Gastroesophageal sphincter (tissue), 4 donors: ENCODE measurements around the gene ATP2C2. TPM values are rescaled to one million over a fixed set of nuclear protein-coding genes. Genes with fewer than 3 reads are reported as not detected.

Experiments
- ATAC-seq: fragments of 150-250 bp; one replicate; pipeline ENCODE4 v1.9.1; 2016; ENCODE audit warnings: mild to moderate bottlenecking, moderate library complexity
- H3K27ac ChIP-seq, 4 donors: fragments of 200-600 bp; sonication (generic) in 3 of 4; 1 replicate in 3 of 4; 2 replicates in 1 of 4; pipeline ENCODE4 v1.5.1; 2016 to 2019
- H3K27me3 ChIP-seq: fragments of 200-600 bp; sonication (generic); one replicate; pipeline ENCODE4 v1.5.1; 2019
- H3K36me3 ChIP-seq, 2 donors: fragments of 200-600 bp; sonication (generic); one replicate each; pipeline ENCODE4 v1.5.1; 2019; ENCODE audit warnings: control low read depth in 1 of 2
- H3K4me1 ChIP-seq, 3 donors: fragments of 200-600 bp; sonication (generic); 1 replicate in 2 of 3; 2 replicates in 1 of 3; pipeline ENCODE4 v1.5.1; 2016 to 2019; ENCODE audit warnings: control low read depth in 2 of 3
- H3K4me3 ChIP-seq, 2 donors: fragments of 200-600 bp; sonication (generic); one replicate each; pipeline ENCODE4 v1.5.1; 2019; ENCODE audit warnings: mild to moderate bottlenecking in 1 of 2, moderate library complexity in 1 of 2
- H3K9me3 ChIP-seq, 3 donors: fragments of 200-600 bp; sonication (generic); one replicate each; pipeline ENCODE4 v1.5.1; 2017 to 2019; ENCODE audit warnings: control low read depth in 2 of 3
- EP300 ChIP-seq: sonication (generic); formaldehyde crosslinking; IDR thresholded peaks from one replicate; pipeline ENCODE4 v1.6.1; 2017; ENCODE audit warnings: antibody characterized with exemption, mild to moderate bottlenecking
- POLR2A ChIP-seq, 2 donors: fragments of 450-650 bp; IDR thresholded peaks; one replicate each; pipeline ENCODE4 v1.6.1; 2017; ENCODE audit warnings: antibody characterized with exemption in 2 of 2, mild to moderate bottlenecking in 2 of 2, moderate library complexity in 1 of 2
- POLR2AphosphoS5 ChIP-seq: sonication (generic); formaldehyde crosslinking; IDR thresholded peaks from one replicate; pipeline ENCODE4 v1.6.1; 2017; ENCODE audit warnings: antibody characterized with exemption
- WGBS, 2 donors: methylation state at CpG; one replicate each; pipeline ENCODE4 v1.1.5; 2018; ENCODE audit warnings: low coverage in 1 of 2; 5-methylcytosine and 5-hydroxymethylcytosine counted together
- total RNA-seq, 4 donors: library from RNA; depleted of rRNA; stranded (reverse); fragments of >200 nt; gene quantifications; one replicate each; pipeline ENCODE4 v1.1.0, GENCODE V29; 2016
- TF ChIP-seq, protein P1 (sequence below), 4 experiments: fragments of 200-600 bp in 2 of 4; fragments of 450-650 bp in 2 of 4; sonication (generic) in 1 of 4; IDR thresholded peaks; one replicate each; pipeline ENCODE4 v1.5.1; 2017 to 2019; ENCODE audit warnings: antibody characterized with exemption in 4 of 4, mild to moderate bottlenecking in 2 of 4, moderate library complexity in 2 of 4

Gene ATP2C2
- total RNA-seq, 4 donors from 2014 or later, result 0.13 to 1.3 (median 0.31) TPM; not detected in 1

DNA sequence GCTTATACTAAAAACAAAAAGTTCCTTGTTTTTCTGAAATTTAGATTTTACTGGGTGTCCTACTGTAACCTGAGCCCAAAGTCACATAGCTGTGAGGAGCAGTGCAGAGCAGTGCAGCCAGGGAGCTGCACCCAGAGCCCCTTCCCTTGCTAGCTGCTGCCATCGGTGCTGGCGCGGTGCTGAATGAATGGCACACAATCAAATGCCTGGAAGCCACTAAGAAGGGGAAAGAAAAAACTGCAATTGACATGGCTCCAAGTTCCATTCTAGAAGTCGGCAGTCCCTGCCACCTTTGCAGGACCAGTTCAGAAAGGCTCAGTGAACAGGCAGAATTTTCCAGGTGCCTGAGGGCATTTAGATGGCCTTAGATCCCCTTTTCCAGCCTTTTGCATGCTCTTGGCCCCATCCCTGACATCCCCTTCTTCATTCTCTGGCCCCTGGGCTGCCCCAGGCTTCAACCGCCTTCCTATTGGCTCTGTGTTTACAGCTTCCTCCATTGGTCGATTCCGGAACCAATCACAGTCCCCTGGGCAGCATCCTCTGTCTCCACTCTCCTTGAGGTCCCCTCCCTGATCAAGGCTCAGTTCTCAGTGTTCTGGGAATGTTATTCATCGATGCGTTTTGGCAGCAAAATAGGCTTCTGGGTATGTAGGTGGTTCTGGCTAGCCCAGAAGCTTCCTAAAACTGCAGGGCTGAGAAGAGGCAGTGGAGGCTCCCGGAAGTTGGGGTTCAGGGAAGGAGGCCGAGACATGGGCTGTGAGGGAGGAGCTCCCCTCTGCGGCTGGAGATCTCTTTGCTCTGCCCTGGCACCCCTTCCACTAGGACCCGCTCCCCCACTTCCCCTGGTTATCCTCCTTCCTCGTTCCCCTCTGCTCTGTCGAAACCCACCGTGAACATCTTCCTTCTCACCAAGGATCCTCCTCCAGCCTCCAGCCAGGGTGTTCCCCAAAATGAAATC is 37.9 kb downstream of the ATP2C2 start:
- WGBS, 2 donors, result 63 to 75% methylated on average over 7 to 12 of the region's 16 CpGs
- no peak overlapping the region for H3K4me3 ChIP-seq
- H3K27me3 ChIP-seq, result peaks cover 51% of the 10 kb centered on the region
- no peak for ATAC-seq
- no peaks in the 10 kb centered on the region for H3K4me1 ChIP-seq
- TF ChIP-seq EP300, result no peak
- no peak for TF ChIP-seq POLR2AphosphoS5
- no peak for TF ChIP-seq POLR2A (IDR thresholded peaks at IDR 0.05)
- TF ChIP-seq, protein P1, sequence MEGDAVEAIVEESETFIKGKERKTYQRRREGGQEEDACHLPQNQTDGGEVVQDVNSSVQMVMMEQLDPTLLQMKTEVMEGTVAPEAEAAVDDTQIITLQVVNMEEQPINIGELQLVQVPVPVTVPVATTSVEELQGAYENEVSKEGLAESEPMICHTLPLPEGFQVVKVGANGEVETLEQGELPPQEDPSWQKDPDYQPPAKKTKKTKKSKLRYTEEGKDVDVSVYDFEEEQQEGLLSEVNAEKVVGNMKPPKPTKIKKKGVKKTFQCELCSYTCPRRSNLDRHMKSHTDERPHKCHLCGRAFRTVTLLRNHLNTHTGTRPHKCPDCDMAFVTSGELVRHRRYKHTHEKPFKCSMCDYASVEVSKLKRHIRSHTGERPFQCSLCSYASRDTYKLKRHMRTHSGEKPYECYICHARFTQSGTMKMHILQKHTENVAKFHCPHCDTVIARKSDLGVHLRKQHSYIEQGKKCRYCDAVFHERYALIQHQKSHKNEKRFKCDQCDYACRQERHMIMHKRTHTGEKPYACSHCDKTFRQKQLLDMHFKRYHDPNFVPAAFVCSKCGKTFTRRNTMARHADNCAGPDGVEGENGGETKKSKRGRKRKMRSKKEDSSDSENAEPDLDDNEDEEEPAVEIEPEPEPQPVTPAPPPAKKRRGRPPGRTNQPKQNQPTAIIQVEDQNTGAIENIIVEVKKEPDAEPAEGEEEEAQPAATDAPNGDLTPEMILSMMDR (IDR thresholded peaks at IDR 0.05), result no peak
- H3K9me3 ChIP-seq, result no peaks in the 10 kb centered on the region
- H3K27ac ChIP-seq, result no peak overlapping the region
- H3K36me3 ChIP-seq, result no peaks in the 10 kb centered on the region

DNA sequence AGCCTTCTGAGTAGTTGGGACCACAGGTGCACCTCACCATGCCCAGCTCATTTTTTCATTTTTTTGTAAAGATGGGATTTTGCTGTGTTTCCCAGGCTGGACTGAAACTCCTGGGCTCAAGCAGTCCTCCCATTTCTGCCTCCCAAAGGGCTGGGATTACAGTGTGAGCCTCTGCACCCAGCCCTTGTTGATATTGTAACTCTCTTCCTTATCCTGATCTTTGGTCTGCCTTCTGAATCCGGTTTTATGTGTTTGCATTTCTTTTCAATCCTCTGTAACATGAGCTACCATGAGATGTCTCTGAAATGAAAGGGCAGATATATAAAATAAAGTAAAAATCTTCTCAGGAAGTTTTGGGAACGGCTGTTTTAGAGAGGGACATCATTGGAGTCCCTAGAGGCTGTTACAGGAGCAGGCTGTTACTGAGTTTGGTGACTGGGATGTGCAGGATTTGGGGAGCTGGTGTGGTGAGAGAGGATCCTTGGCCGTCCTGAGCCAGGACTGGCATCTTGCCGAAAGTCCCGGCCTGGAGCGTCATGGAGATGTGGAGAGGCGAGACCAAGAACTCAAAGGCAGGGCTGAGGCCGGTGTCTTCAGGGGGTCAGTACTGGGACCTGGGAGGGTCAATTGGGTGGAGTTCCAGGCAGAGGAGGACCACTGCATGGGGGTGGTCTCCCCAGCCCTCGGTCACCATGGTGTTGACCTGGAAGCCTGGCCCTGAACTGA is 39.4 kb downstream of the ATP2C2 start:
- Histone ChIP-seq H3K4me1 (no peaks in the 10 kb centered on the region), H3K27ac (no peak overlapping the region), H3K9me3 (no peaks in the 10 kb centered on the region), H3K27me3 (peaks cover 51% of the 10 kb centered on the region), H3K36me3 (no peaks in the 10 kb centered on the region), H3K4me3 (no peak overlapping the region)
- TF ChIP-seq, protein P1 (IDR thresholded peaks at IDR 0.05), result no peak
- TF ChIP-seq POLR2AphosphoS5 (no peak), EP300 (no peak), POLR2A (IDR thresholded peaks at IDR 0.05) (no peak)
- no peak for ATAC-seq
- 0 to 70% methylated on average over 1 of the region's 9 CpGs for WGBS, 2 donors

DNA sequence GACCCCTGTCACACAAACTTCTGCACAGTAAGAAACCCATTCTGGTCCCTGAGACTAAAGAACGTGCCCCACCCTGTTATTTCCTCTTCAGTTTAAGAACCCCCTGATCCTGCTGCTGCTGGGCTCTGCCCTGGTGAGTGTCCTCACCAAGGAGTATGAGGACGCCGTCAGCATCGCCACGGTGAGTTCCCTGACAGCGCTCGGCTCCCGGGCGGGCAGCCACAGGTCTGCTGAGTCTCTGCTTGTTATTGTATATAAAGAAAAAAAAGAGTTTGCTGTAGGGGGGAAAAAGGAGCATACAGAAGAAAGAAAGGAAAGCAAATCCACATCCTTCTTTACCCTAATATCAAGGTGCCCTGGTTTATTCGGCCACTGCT is 40.0 kb downstream of the ATP2C2 start:
- TF ChIP-seq POLR2A (IDR thresholded peaks at IDR 0.05) (no peak), POLR2AphosphoS5 (no peak), EP300 (no peak)
- TF ChIP-seq, protein P1 (IDR thresholded peaks at IDR 0.05), result no peak
- Histone ChIP-seq H3K27me3 (peaks cover 51% of the 10 kb centered on the region), H3K27ac (no peak overlapping the region), H3K4me3 (no peak overlapping the region), H3K4me1 (no peaks in the 10 kb centered on the region), H3K36me3 (no peaks in the 10 kb centered on the region), H3K9me3 (no peaks in the 10 kb centered on the region)
- no peak for ATAC-seq
- 100% methylated on average over 1 of the region's 10 CpGs; no CpG with 5 or more reads in 1 of the 2 donors for WGBS, 2 donors

DNA sequence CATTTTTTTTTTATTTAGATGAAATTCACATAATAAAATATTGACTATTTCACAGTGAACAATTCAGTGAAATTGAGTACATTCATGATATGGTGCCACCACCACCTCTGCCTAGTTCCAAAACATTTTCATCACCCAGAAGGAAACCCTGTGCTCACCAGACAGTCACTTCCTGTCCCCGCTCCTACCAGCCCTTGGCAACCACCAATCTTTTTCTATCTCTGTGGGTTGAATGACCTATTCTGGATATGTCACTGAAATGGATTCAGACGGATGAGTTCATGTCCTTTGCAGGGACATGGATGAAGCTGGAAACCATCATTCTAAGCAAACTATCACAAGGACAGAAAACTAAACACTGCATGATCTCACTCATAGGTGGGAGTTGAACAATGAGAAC is 40.5 kb downstream of the ATP2C2 start:
- TF ChIP-seq EP300 (no peak), POLR2A (IDR thresholded peaks at IDR 0.05) (no peak), POLR2AphosphoS5 (no peak)
- TF ChIP-seq, protein P1 (IDR thresholded peaks at IDR 0.05), result no peak
- Histone ChIP-seq H3K27ac (no peak overlapping the region), H3K27me3 (peaks cover 49% of the 10 kb centered on the region), H3K4me3 (no peak overlapping the region), H3K9me3 (no peaks in the 10 kb centered on the region), H3K36me3 (no peaks in the 10 kb centered on the region), H3K4me1 (no peaks in the 10 kb centered on the region)
- whole genome bisulfite sequencing, 2 donors, result 53 to 54% methylated on average over 2 of the region's 2 CpGs
- no peak for ATAC-seq
